SJCRH30 (cell line): Measurements from ENCODE around the gene ZDHHC18. TPM values are rescaled to one million over a fixed set of nuclear protein-coding genes. Genes with fewer than 3 reads are reported as not detected.
"Not testable (repeated sequence)": the region's sequence is repeated elsewhere in the genome, so short reads cannot be mapped to it uniquely, and the experiment has no call there.

Experiments
- DNase-seq, 2 experiments: peaks; one replicate each; pipeline ENCODE4 v3.0.0-alpha.2; 2015 to 2020
- H3K27ac ChIP-seq: fragments of 250-450 bp; sonication (Bioruptor Pico); 2 replicates; pipeline ENCODE4 v1.5.1; 2020; ENCODE audit warnings: mild to moderate bottlenecking, moderate library complexity
- H3K27me3 ChIP-seq: fragments of 250-450 bp; sonication (Bioruptor Pico); 2 replicates; pipeline ENCODE4 v1.5.1; 2020; ENCODE audit warnings: mild to moderate bottlenecking, moderate library complexity
- H3K36me3 ChIP-seq: fragments of 250-450 bp; sonication (Bioruptor Pico); 2 replicates; pipeline ENCODE4 v1.5.1; 2020; ENCODE audit warnings: mild to moderate bottlenecking, moderate library complexity
- H3K4me1 ChIP-seq: fragments of 250-450 bp; sonication (Bioruptor Pico); 2 replicates; pipeline ENCODE4 v1.5.1; 2020; ENCODE audit warnings: mild to moderate bottlenecking, moderate library complexity
- H3K4me3 ChIP-seq: fragments of 250-450 bp; sonication (Bioruptor Pico); 2 replicates; pipeline ENCODE4 v1.5.1; 2020; ENCODE audit warnings: mild to moderate bottlenecking, moderate library complexity
- H3K9me3 ChIP-seq: fragments of 250-450 bp; sonication (Bioruptor Pico); replicated peaks from 2 replicates; pipeline ENCODE4 v1.5.1; 2020; ENCODE audit warnings: mild to moderate bottlenecking, moderate library complexity
- total RNA-seq: library from RNA; depleted of rRNA; stranded (reverse); fragments of >200 nt; shearing (Covaris generic); gene quantifications from 2 replicates; pipeline ENCODE4 v1.2.3, GENCODE V29; 2014

The ZDHHC18 gene
- total RNA-seq, 1 experiment from 2014 or later: 31.8 TPM

DNA sequence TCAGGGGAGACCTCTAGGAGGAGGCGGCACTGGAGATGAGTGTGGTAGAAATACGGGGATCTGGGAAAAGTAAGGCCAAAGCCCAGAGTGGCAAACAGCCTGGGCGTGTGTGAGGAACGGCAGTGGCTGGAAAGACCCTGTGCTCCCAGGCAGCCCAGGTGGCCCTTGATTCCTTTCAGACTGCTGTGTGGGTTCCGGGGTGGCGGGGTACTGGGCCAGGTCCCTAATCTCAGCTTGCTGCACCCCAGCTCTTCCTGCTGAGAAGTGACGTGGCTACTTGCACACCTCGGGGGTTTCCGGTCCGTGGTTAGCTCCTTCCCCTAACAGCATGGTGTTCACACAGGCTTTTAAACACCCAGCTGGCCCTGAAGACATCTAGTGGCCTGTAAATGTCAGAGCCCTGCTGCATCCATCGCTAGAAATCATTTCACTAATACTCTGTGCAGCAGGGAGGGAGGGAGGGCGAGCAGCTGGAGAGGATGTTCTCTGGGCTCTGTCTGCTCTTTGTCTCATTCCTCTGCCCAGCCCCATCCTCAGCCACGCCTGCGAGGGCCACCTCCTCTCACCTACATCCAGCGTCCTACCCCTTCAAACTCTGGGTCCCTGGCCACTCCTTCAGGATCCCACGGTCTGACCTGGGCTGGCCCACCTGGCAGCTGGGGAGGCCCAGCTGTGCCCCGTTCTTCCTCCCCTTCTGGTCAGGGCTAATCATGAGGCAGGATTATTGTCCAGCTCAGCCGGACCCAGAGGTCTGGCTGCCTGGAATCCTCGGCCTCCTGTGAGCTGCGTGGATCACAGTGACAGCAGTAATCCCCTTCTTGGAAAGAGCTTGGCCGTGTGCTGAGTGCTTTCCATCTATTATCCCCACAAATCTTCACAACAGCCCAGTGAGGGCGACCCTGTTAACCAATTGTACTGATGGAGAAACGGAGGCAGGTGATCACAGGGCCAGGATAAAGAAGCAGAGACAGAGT, 7.2 kb downstream of the ZDHHC18 start:
- H3K4me1 ChIP-seq: no peaks in the 10 kb centered on the region
- no peaks in the 10 kb centered on the region for H3K9me3 ChIP-seq
- no peaks in the 10 kb centered on the region for H3K27me3 ChIP-seq
- H3K4me3 ChIP-seq: no peak overlapping the region
- no peak overlapping the region for H3K27ac ChIP-seq
- no peak for DNase-seq
- peaks cover 38% of the 10 kb centered on the region for H3K36me3 ChIP-seq

DNA sequence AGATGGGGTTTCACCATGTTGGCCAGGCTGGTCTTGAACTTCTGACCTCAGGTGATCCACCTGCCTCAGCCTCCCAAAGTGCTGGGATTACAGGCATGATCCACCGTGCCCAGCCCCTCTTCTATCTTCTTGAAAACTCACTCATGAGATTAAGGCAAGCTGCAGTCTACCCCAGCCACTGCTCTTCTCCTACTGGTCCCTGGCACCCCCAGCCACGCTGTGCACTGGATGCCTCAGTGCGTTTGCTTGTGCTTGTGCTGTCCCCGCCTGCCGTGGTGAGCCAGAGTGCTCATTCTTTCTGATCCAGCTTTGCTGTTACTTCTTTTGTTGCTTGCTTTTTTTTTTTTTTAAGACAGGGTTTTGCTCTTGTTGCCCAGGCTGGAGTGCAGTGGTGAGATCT, 11.2 kb downstream of the ZDHHC18 start:
- peaks cover 48% of the 10 kb centered on the region for H3K36me3 ChIP-seq
- H3K27me3 ChIP-seq, H3K9me3 ChIP-seq, H3K4me3 ChIP-seq, DNase-seq, H3K4me1 ChIP-seq, H3K27ac ChIP-seq: not testable (repeated sequence)

DNA sequence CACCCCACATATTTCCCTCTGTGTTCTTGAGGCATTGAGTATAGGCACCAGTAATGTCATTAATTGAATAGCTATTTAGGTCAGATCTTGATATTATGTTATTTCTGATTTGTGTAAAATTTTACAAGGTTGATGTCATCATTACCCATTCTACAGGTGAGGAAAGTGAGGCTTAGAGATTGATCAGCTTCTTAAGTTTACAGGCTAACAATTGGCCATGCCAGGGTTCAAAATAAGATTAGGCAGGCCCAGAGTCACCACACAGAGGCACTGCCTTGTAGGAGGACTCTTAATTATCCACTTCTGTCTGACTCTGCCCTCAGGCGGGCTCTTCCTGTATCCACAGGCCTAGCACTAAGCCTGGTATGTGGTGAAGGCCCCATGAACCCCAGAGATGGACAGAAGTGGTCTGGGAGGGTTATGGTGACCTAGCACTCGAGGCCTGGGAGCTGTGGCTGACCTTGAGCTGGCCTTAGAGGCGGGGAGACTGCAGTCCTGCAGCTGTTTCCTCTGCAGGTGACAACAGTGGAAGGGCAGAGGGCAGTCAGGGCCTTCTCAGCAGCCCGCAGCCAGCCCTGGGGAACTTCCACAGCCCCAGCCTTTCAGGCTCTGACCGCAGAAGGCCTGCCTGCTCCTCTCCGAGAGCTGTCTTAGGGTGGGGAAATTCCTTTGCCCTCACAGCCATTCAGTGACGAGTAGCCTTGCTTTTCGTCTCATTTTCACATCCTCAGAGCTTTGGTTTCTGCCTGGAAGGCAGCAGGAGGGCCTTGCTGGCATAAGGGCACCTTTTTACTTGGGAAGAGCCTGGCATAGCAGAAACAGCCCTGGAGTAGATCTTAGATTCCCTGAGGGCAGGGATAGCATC, 12.2 kb downstream of the ZDHHC18 start:
- peaks cover 40% of the 10 kb centered on the region; the same call in 1 of the 2 replicates for H3K36me3 ChIP-seq

DNA sequence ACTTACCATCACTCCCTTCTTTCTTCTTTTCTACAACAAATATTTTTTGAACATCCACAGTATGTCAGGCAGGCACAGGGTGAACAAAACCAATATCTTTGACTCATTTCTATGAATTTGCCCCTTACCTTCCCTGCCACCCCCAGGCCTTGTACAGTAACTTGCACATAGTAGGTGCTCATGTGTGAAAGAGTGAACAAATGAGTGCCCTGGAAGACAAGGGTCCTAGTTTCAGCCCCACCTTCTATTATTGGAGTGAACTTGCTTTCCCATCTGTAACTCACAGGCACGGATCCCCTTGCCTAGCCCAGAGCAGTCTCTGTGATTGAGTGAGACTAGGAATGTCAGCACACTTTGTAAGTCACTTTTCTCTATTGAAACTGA, 12.8 kb downstream of the ZDHHC18 start:
- H3K4me1 ChIP-seq: no peaks in the 10 kb centered on the region
- H3K9me3 ChIP-seq: no peaks in the 10 kb centered on the region
- H3K27me3 ChIP-seq: no peaks in the 10 kb centered on the region
- H3K4me3 ChIP-seq: no peak overlapping the region
- peaks cover 36% of the 10 kb centered on the region; the same call in 1 of the 2 replicates for H3K36me3 ChIP-seq
- H3K27ac ChIP-seq: no peak overlapping the region
- DNase-seq: no peak

More for the DNA sequence above, 12.2 kb downstream of the ZDHHC18 start:
- no peaks in the 10 kb centered on the region for H3K27me3 ChIP-seq
- no peaks in the 10 kb centered on the region for H3K4me1 ChIP-seq
- H3K9me3 ChIP-seq: no peaks in the 10 kb centered on the region
- H3K27ac ChIP-seq: no peak overlapping the region
- DNase-seq: no peak
- H3K4me3 ChIP-seq: no peak overlapping the region

DNA sequence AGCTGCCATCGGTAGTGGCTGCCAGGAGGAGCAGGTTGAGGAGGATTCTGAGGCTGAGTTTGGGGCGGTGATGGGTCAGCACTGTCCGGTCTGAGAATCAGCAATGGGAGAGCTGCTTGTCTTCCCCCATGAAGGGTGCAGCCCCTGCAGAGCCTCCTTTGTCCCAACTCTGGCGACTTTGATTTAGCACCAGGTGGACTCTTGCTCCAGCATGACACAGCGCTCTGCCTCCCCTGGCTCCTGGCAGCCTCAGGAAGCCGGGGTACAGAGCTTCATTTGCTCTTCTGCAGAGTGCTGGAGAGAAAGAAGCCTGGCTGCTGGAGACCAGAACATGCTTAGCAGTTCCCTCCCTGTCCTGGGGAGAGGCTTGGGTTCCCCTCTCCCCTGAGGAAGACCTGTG, 13.3 kb downstream of the ZDHHC18 start:
- Histone ChIP-seq H3K36me3 (peaks cover 34% of the 10 kb centered on the region; the same call in 1 of the 2 replicates), H3K4me3 (no peak overlapping the region), H3K4me1 (no peaks in the 10 kb centered on the region), H3K9me3 (no peaks in the 10 kb centered on the region), H3K27ac (no peak overlapping the region), H3K27me3 (no peaks in the 10 kb centered on the region)
- DNase-seq: no peak

DNA sequence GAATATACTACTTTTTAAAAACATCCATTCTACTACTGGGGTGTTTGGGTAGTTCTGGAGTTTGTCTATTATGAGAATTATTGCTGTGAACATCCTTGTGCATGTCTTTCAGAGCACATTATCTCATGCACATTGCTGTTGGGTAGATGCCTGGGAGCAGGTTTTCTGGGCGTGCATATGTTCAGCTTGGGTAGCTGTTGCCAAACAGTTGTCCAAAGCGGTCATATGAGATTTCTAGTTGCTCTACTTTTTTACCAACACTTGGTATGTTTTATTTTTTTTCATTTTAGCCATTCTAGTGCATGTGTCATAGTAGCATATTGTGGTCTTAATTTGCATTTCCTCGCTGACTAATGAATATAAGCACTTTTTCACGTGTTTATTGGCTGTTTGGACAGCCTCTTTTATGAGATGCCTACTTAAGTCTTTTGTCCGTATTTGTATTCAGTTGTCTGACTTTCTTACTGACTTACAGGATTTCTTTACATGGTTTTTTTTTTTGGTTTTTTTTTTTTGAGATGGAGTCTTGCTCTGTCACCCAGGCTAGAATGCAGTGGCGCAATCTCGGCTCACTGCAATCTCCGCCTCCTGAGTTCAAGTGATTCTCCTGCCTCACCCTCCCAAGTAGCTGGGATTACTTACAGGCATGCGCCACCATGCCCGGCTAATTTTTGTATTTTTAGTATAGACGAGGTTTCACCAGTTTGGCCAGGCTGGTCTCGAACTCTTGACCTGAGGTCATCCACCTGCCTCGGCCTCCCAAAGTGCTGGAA, 18.1 kb downstream of the ZDHHC18 start:
- Histone ChIP-seq H3K4me1 (no peaks in the 10 kb centered on the region), H3K9me3 (no peaks in the 10 kb centered on the region), H3K27ac (no peak overlapping the region), H3K4me3 (no peak overlapping the region), H3K27me3 (no peaks in the 10 kb centered on the region), H3K36me3 (peaks cover 31% of the 10 kb centered on the region)
- no peak for DNase-seq

DNA sequence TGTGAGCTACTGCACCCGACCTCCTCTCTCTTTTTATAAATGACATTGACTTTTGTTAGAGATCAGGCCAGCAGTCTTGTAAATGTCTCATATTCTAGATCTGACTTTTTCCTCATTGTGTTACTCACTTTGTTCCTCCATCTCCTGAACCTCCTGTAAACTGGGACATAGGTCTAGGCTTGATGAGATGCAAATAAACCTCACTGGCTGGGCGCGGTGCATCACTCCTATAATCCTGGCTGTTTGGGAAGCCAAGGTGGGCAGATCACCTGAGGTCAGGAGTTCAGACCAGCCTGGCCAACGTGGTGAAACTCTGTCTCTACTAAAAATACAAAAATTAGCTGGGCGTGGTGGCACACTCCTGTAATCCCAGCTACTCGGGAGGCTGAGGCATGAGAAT, 21.3 kb downstream of the ZDHHC18 start:
- not testable (repeated sequence) for H3K4me1 ChIP-seq, DNase-seq, H3K27ac ChIP-seq, H3K27me3 ChIP-seq, H3K9me3 ChIP-seq, H3K4me3 ChIP-seq
- H3K36me3 ChIP-seq: peaks cover 37% of the 10 kb centered on the region

DNA sequence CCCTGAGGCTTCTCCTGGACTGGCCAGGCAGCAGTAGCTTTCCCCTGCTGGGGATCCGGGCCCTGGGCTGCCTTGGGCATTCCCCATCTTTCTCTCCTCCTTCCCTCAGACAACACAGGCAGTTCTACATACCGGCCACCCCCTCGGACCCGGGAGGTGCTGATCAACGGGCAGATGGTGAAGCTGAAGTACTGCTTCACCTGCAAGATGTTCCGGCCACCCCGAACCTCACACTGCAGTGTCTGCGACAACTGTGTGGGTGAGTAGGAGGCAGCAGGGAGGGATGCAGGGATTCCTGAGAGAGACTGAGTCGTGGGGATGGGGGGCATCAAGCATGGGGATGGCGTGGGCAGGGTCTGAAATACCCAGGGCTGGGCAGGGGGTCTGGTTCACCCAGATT, 22.0 kb downstream of the ZDHHC18 start:
- Histone ChIP-seq H3K4me3 (no peak overlapping the region), H3K4me1 (no peaks in the 10 kb centered on the region), H3K9me3 (no peaks in the 10 kb centered on the region), H3K27me3 (no peaks in the 10 kb centered on the region), H3K36me3 (peaks cover 42% of the 10 kb centered on the region), H3K27ac (no peak overlapping the region)
- no peak for DNase-seq

DNA sequence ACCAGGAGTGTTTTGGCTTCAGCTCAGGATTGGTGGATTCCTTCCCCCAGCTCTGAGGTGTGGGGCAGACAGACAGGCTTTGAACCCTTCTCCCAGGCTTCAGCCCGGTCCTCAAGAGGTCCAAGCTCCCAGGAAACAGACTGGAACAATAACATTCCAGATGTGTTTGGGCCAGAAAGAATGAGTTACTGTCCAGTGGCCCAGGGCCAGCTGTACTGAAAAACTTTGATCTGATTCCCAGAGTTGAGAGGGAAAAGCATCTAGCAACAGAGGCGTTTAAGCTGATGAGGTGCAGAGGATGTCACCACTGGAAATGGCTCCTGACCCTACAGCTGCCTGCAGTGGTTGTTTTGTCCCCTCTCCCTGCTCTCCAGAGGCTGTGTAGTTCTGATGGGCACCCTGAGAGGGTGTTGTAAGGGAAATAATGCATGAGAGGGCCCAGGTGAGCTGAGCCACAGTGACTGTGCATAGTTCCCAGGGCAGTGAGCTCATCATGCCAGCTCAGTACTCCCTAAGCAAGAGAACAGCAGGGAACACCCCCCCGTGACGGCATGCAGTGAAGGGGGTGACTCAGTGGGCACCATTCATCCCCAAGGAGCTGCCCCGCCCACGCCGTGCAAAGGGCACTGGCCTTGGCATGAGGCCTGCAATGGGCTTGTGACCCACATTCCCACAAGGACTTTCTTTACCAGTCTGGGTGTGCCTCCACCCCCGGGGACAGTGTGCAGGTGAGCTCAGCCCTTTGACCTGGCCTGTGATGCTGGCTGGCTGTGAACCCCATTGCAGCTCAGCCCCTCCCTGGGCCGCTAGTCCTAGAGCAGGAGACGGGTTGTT, 22.7 kb downstream of the ZDHHC18 start:
- no peak overlapping the region for H3K4me3 ChIP-seq
- H3K27ac ChIP-seq: no peak overlapping the region
- H3K27me3 ChIP-seq: no peaks in the 10 kb centered on the region
- H3K36me3 ChIP-seq: peaks cover 47% of the 10 kb centered on the region
- no peaks in the 10 kb centered on the region for H3K9me3 ChIP-seq
- no peak for DNase-seq
- no peaks in the 10 kb centered on the region for H3K4me1 ChIP-seq

DNA sequence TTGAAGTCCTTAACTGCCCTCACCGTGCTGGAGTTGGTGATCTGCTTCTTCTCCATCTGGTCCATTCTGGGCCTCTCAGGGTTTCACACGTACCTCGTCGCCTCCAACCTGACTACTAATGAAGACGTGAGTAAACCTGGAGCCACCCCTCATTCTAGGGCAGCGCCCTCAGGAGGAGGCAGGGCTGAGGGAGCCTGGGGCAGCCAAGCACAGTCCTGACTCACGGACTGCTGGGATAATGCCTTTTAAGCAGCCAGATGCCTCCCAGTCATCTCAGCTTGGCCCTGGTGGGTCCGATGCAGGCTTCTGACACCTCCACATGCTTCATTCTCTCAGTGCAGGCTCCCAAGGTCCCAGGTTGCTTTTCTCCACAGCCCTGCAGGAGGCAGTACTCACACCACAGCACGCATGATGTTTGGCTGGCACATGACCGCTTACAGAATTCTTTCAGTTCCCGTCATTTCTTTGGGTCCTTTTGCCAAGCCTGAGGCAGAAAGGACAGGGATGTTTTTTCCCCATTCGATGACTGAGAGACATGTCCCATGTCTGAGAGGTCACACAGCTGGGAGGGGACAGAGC, 24.7 kb downstream of the ZDHHC18 start:
- H3K4me1 ChIP-seq: no peaks in the 10 kb centered on the region
- H3K9me3 ChIP-seq: no peaks in the 10 kb centered on the region
- no peak for DNase-seq
- H3K4me3 ChIP-seq: no peak overlapping the region
- H3K36me3 ChIP-seq: peaks cover 50% of the 10 kb centered on the region
- no peaks in the 10 kb centered on the region for H3K27me3 ChIP-seq
- H3K27ac ChIP-seq: no peak overlapping the region

DNA sequence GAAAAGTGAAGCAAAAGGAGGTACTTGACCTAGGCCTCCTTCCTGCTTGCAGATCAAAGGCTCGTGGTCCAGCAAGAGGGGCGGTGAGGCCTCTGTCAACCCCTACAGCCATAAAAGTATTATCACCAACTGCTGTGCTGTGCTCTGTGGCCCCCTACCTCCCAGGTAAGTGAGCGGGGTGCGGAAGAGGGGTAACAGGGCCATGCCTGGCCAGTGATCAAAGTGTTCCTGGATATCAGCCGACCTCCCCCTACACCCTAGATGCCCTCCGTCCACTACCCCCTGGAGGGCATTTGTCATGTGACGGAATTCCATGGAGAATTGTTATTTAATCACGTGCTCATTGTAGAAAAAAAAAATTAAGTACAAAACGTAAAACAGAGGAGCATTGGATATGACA, 26.2 kb downstream of the ZDHHC18 start:
- Histone ChIP-seq H3K9me3 (no peaks in the 10 kb centered on the region), H3K36me3 (peaks cover 45% of the 10 kb centered on the region), H3K4me3 (no peak overlapping the region), H3K27ac (no peak overlapping the region), H3K4me1 (no peaks in the 10 kb centered on the region), H3K27me3 (no peaks in the 10 kb centered on the region)
- DNase-seq: no peak

DNA sequence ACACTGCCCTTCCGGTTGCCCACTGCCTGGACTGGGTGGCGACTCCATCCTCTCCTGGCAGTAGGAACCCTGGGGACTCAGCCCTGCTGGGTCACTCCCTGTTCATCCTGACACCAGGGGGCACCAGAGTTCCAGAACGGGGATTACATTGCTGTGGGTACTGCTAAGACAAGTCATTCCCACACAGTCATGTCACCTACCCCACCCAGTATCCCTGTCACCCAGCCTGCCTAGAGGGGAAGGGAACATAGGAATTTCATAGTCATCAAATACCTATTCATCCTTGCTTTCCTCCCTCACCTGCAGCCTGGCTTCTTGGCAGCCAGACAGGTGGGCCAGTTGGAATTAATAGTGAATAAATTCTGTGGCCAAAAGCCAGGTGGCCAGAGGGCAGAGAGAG, 26.7 kb downstream of the ZDHHC18 start:
- Histone ChIP-seq H3K36me3 (peaks cover 41% of the 10 kb centered on the region), H3K9me3 (no peaks in the 10 kb centered on the region), H3K27me3 (no peaks in the 10 kb centered on the region), H3K27ac (no peak overlapping the region), H3K4me1 (no peaks in the 10 kb centered on the region), H3K4me3 (no peak overlapping the region)
- peak; percentile 83 to 88 for DNase-seq

DNA sequence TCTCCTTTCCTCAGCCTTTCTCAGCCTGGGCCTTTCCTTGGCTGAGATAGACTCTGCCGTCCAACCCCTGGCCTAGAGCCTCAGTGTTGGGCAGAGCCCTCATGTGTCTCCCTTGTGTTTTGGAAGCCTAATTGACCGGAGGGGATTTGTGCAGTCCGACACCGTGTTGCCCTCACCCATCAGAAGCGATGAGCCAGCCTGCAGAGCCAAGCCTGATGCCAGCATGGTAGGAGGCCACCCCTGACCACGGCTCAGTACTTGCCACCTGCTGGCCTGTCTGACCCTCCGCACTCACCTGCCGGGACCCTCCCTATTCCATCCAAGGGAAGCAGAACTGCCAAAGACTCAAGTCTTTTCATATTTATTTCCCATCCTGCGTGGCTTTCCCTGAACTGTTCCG, 27.1 kb downstream of the ZDHHC18 start:
- Histone ChIP-seq H3K4me3 (no peak overlapping the region), H3K4me1 (no peaks in the 10 kb centered on the region), H3K27ac (no peak overlapping the region), H3K9me3 (no peaks in the 10 kb centered on the region), H3K36me3 (peaks cover 41% of the 10 kb centered on the region), H3K27me3 (no peaks in the 10 kb centered on the region)
- DNase-seq: no peak
